Islet precursor cell (in vitro differentiated cells): ENCODE results near the gene THAP4.
"Not testable (repeated sequence)": the region's sequence is repeated elsewhere in the genome, so short reads cannot be mapped to it uniquely, and the experiment has no call there.

Source experiments
- DNase-seq: peaks from one replicate; pipeline ENCODE4 v3.0.0-alpha.2; 2018

Gene THAP4

GRCh38 chr2:241577413-241578122 lies 59.4 kb downstream of the THAP4 start:
- DNase-seq, result peak; percentile 27

GRCh38 chr2:241576293-241576654 lies 60.7 kb downstream of the THAP4 start:
- peak; percentile 57 for DNase-seq

GRCh38 chr2:241575624-241576292 lies 61.2 kb downstream of the THAP4 start:
- peak; percentile 22 for DNase-seq

- peak; percentile 48 for DNase-seq
These were observed 61.9 kb downstream of the THAP4 start for GRCh38 chr2:241574911-241575623.

GRCh38 chr2:241573741-241574140 lies 63.2 kb downstream of the THAP4 start:
- DNase-seq, result peak; percentile 38

- DNase-seq, result not testable (repeated sequence)
These were observed 63.9 kb downstream of the THAP4 start for GRCh38 chr2:241572915-241573651.

- DNase-seq, result peak; percentile 51
These were observed 64.9 kb downstream of the THAP4 start for GRCh38 chr2:241571821-241572620.

- peak; percentile 51 for DNase-seq
These were observed 65.9 kb downstream of the THAP4 start for GRCh38 chr2:241570961-241571581.

- DNase-seq, result peak; percentile 76
These were observed 67.1 kb downstream of the THAP4 start for GRCh38 chr2:241569831-241570281.

- peak; percentile 25 for DNase-seq
These were observed 68.2 kb downstream of the THAP4 start for GRCh38 chr2:241568726-241569125.

- peak; percentile 21 for DNase-seq
These were observed 69.2 kb downstream of the THAP4 start for GRCh38 chr2:241567776-241568175.

- DNase-seq, result not testable (repeated sequence)
These were observed 69.7 kb downstream of the THAP4 start for GRCh38 chr2:241567266-241567665.

- DNase-seq, result no peak
These were observed 70.5 kb downstream of the THAP4 start for GRCh38 chr2:241566468-241566867.

- DNase-seq, result not testable (repeated sequence)
These were observed 70.9 kb downstream of the THAP4 start for GRCh38 chr2:241566021-241566420.

- peak; percentile 53 for DNase-seq
These were observed 71.5 kb downstream of the THAP4 start for GRCh38 chr2:241565411-241565810.

- peak; percentile 81 for DNase-seq
These were observed 72.2 kb downstream of the THAP4 start for GRCh38 chr2:241564596-241565410.

- DNase-seq, result peak; percentile 86
These were observed 72.9 kb downstream of the THAP4 start for GRCh38 chr2:241563981-241564595.

- DNase-seq, result no peak
These were observed 73.4 kb downstream of the THAP4 start for GRCh38 chr2:241563571-241563980.

GRCh38 chr2:241563031-241563507 lies 73.9 kb downstream of the THAP4 start:
- DNase-seq, result peak; percentile 51

GRCh38 chr2:241562269-241562891 lies 74.6 kb downstream of the THAP4 start:
- DNase-seq, result no peak
